GM12801 (cell line): ENCODE data around the gene ZNF705A.
"Not testable (repeated sequence)": the region's sequence is repeated elsewhere in the genome, so short reads cannot be mapped to it uniquely, and the experiment has no call there.

Experiments used
- CTCF ChIP-seq: IDR thresholded peaks from one replicate; pipeline ENCODE4 v1.5.1; 2011; ENCODE audit warnings: control low read depth; ENCODE audit not compliant: insufficient read length; ENCODE audit errors: extremely low read depth

Gene ZNF705A

GRCh38 chr12:8146442-8146771, 10.4 kb upstream of the ZNF705A start:
- TF ChIP-seq CTCF: no peak

GRCh38 chr12:8154526-8154925, 2.3 kb upstream of the ZNF705A start:
- no peak for TF ChIP-seq CTCF

GRCh38 chr12:8156416-8156815, 399 bp upstream of the ZNF705A start:
- no peak for TF ChIP-seq CTCF

GRCh38 chr12:8157484-8158198, 826 bp downstream of the ZNF705A start:
- TF ChIP-seq CTCF: no peak

GRCh38 chr12:8226355-8226754, 69.5 kb downstream of the ZNF705A start:
- no peak for TF ChIP-seq CTCF

GRCh38 chr12:8226992-8227731, 70.3 kb downstream of the ZNF705A start, which contains the start of gene FAM90A1:
Gene FAM90A1 (minus strand): TSS chr12:8227618. CDS start chr12:8224832, 2,786 bp downstream.
- TF ChIP-seq CTCF: not testable (repeated sequence)
